ENCODE measurements around the gene OR52E8.
A peak's percentile ranks its signal among the peaks of the same experiment; 100 is the strongest.

The OR52E8 gene

DNA sequence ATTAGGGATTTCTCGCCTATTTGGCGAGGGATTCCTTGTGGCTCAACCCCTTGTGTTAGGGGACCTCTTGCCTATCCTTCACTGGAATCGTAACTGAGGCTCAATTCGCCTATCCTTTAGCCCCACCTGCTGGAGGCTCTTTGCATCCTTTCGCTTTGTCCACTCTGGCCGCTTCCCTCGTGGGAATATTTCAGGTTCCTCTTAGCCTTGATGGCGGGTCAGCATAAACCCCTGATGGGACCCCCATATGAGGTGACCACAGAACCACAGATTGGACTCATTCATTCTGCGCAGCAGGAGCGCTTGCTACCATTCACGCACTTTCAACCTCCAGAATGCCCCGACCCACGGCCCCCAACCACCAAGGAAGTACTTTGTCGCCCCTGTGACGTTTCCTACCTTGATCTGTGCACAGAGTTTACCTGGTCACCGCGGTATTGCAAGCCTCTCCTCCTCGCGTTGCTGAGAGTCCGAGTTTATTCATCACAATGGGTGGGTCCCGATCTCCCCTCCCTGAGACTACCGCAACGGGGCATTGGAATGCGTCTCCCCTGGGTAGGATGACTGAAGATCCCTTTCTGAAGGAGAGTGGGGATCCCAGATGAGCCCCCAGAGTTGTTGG, 48.9 kb downstream of the OR52E8 start, which contains the start of gene OR52N2:
TSS of gene OR52N2 (plus strand) at position 425 of the 622 bp plus-strand sequence. CDS start 11,412 bp downstream, outside the sequence.
- peak within 1 kb of the TSS; percentile 64 for H3K4me3 ChIP-seq (ENCODE audit: low read depth, low read length)
- no peaks in the 10 kb centered on the region for H3K4me1 ChIP-seq (ENCODE audit: control insufficient read depth, insufficient read depth, low read length)
- H3K36me3 ChIP-seq (ENCODE audit: control insufficient read depth, insufficient read depth, low read length): no peaks in the 10 kb centered on the region
- H3K27me3 ChIP-seq (ENCODE audit: control insufficient read depth, insufficient read depth, low read length): no peaks in the 10 kb centered on the region; the same call in 1 of the 2 replicates
- H3K27ac ChIP-seq (ENCODE audit: low read depth, low read length): no peak within 1 kb of the TSS
- H3K9me3 ChIP-seq (ENCODE audit: control insufficient read depth, insufficient read depth, low read depth, low read length): peaks cover 6% of the 10 kb centered on the region; the same call in 1 of the 2 replicates
- peak within 1 kb of the TSS; percentile 24 for H3K9ac ChIP-seq (ENCODE audit: low read length)

DNA sequence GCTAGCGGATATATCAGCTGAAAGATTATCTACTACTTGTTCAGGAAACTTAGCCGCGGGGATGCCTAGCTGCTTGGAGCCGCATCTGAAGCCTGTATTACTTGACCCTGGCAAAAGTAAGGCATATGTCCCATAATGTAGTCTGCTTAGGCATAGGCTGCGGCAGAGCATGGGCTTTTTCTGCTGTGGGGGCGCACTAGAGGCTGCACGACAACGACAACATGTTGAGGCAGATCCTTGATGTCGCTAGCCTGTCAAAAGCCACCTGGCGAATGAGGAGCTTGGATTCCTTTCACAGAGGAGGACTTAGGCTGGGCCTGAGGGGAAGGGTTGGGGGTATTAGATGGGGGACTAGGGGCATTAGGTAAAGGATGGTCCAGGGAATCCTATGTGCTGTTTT, 49.9 kb downstream of the OR52E8 start:
- H3K27ac ChIP-seq (ENCODE audit: low read depth, low read length): no peak overlapping the region
- no peaks in the 10 kb centered on the region for H3K36me3 ChIP-seq (ENCODE audit: control insufficient read depth, insufficient read depth, low read length)
- H3K4me3 ChIP-seq (ENCODE audit: low read depth, low read length): no peak overlapping the region
- peaks cover 10% of the 10 kb centered on the region; the same call in 1 of the 2 replicates for H3K9me3 ChIP-seq (ENCODE audit: control insufficient read depth, insufficient read depth, low read depth, low read length)
- H3K4me1 ChIP-seq (ENCODE audit: control insufficient read depth, insufficient read depth, low read length): no peaks in the 10 kb centered on the region
- no peak overlapping the region for H3K9ac ChIP-seq (ENCODE audit: low read length)
- H3K27me3 ChIP-seq (ENCODE audit: control insufficient read depth, insufficient read depth, low read length): no peaks in the 10 kb centered on the region; the same call in 1 of the 2 replicates
